ENCODE data around the gene HTT. TPM values are rescaled to one million over a fixed set of nuclear protein-coding genes. Genes with fewer than 3 reads are reported as not detected.

HTT gene
- total RNA-seq, 2 donors from 2014 or later = 51.0 to 55.5 TPM

DNA sequence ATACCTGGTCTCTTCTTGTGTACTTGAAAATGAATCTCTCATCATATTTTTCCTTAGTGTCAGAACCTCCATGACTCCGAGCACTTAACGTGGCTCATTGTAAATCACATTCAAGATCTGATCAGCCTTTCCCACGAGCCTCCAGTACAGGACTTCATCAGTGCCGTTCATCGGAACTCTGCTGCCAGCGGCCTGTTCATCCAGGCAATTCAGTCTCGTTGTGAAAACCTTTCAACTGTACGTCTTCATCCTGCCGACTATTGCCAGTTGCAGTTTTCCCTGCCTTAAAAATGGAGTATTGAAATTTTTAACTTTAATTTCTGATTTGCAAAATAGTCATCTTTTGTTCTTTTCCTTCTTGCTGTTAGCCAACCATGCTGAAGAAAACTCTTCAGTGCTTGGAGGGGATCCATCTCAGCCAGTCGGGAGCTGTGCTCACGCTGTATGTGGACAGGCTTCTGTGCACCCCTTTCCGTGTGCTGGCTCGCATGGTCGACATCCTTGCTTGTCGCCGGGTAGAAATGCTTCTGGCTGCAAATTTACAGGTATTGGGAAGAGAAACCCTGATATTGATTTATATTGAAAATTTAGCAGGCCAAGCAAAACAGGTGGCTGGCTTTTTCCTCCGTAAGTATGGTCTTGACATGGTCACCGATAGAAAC is 132.1 kb downstream of the HTT start:
- intact Hi-C loops (cut with DNase I) = no loop called here

GRCh38 chr4:3207531-3208037 is 133.1 kb downstream of the HTT start:
- Histone ChIP-seq H3K4me3 (no peak overlapping the region), H3K9ac (ENCODE audit: low read depth in 2 of 2, low read length in 2 of 2) (no peak overlapping the region), H3K9me3 (no peaks in the 10 kb centered on the region), H3K4me1 (peaks cover 4% of the 10 kb centered on the region), H3K36me3 (peaks cover 10% of the 10 kb centered on the region), H3K27me3 (no peaks in the 10 kb centered on the region), H3K27ac (no peak overlapping the region)
- intact Hi-C loops (cut with DNase I) = no loop called here
- no peak for DNase-seq
- TF ChIP-seq CTCF (IDR thresholded peaks at IDR 0.05) = no peak

More for the DNA sequence above, 132.1 kb downstream of the HTT start:
- no peaks in the 10 kb centered on the region for H3K9me3 ChIP-seq
- H3K4me1 ChIP-seq = peaks cover 4% of the 10 kb centered on the region
- TF ChIP-seq CTCF (IDR thresholded peaks at IDR 0.05) = no peak
- H3K27me3 ChIP-seq = no peaks in the 10 kb centered on the region
- H3K9ac ChIP-seq (ENCODE audit: low read depth in 2 of 2, low read length in 2 of 2) = no peak overlapping the region
- no peak overlapping the region for H3K27ac ChIP-seq
- H3K4me3 ChIP-seq = no peak overlapping the region
- H3K36me3 ChIP-seq = peaks cover 10% of the 10 kb centered on the region
- no peak for DNase-seq

DNA sequence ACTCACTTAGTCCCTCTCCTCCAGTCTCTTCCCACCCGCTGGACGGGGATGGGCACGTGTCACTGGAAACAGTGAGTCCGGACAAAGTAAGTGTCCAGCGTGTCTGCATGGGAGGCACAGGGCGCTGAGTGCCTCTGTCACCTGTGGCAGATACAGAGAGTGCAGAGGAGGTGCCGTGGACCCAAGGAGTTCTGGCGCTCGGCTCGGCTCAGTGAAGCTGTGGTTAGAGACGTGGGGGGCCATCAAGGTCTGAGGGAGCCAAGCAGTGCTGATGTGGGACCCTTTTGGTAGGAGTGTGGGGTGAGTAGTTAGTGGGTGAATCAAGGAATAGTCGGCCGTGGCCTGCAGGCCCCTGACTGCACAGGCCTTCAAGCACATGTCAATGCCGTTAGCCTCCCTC is 134.3 kb downstream of the HTT start:
- intact Hi-C loops (cut with DNase I) = no loop called here
- DNase-seq = no peak
- Histone ChIP-seq H3K4me3 (no peak overlapping the region), H3K9me3 (no peaks in the 10 kb centered on the region), H3K36me3 (peaks cover 10% of the 10 kb centered on the region), H3K27ac (no peak overlapping the region), H3K27me3 (no peaks in the 10 kb centered on the region), H3K4me1 (no peaks in the 10 kb centered on the region), H3K9ac (ENCODE audit: low read depth in 2 of 2, low read length in 2 of 2) (no peak overlapping the region)
- TF ChIP-seq CTCF (IDR thresholded peaks at IDR 0.05) = no peak

GRCh38 chr4:3209551-3210325 is 135.3 kb downstream of the HTT start:
- H3K36me3 ChIP-seq = peaks cover 10% of the 10 kb centered on the region
- no peaks in the 10 kb centered on the region for H3K4me1 ChIP-seq
- intact Hi-C loops (cut with DNase I) = no loop called here
- no peak overlapping the region for H3K27ac ChIP-seq
- no peak for TF ChIP-seq CTCF (IDR thresholded peaks at IDR 0.05)
- no peak overlapping the region for H3K9ac ChIP-seq (ENCODE audit: low read depth in 2 of 2, low read length in 2 of 2)
- H3K27me3 ChIP-seq = no peaks in the 10 kb centered on the region
- no peak overlapping the region for H3K4me3 ChIP-seq
- H3K9me3 ChIP-seq = no peaks in the 10 kb centered on the region
- DNase-seq = no peak

- H3K36me3 ChIP-seq = peaks cover 10% of the 10 kb centered on the region
- H3K27me3 ChIP-seq = no peaks in the 10 kb centered on the region
- DNase-seq = no peak
- intact Hi-C loops (cut with DNase I) = no loop called here
- no peak overlapping the region for H3K9ac ChIP-seq (ENCODE audit: low read depth in 2 of 2, low read length in 2 of 2)
- H3K4me1 ChIP-seq = no peaks in the 10 kb centered on the region
- H3K27ac ChIP-seq = no peak overlapping the region
- no peaks in the 10 kb centered on the region for H3K9me3 ChIP-seq
- no peak for TF ChIP-seq CTCF (IDR thresholded peaks at IDR 0.05)
- H3K4me3 ChIP-seq = no peak overlapping the region
These were observed 136.0 kb downstream of the HTT start for GRCh38 chr4:3210467-3210866.
